IMR-90 (cell line): Measurements from ENCODE around the gene GATAD2A. TPM values are rescaled to one million over a fixed set of nuclear protein-coding genes. Genes with fewer than 3 reads are reported as not detected.

Experiments
- ATAC-seq: fragments of 200-7000 bp; cut with Tn5 transposase; 2 replicates; pipeline ENCODE4 v1.9.1; 2020; ENCODE audit warnings: low read depth, mild to moderate bottlenecking, moderate library complexity
- BruUV-seq: library from RNA; stranded (reverse); fragments of 400-500 nt; replicated peaks from 2 replicates; lab custom pipeline; 2021; lab: Mats Ljungman, UMichigan
- CTCF ChIA-PET: fragments of 300-600 bp; formaldehyde crosslinking; extraction: SDS; loops from one replicate; lab custom pipeline; 2021; ENCODE audit warnings: antibody characterized with exemption; lab: Yijun Ruan, JAX
- POLR2A ChIA-PET: fragments of 300-600 bp; sonication (Branson Sonifier 250); formaldehyde crosslinking; loops from one replicate; lab custom pipeline; 2022; ENCODE audit warnings: antibody characterized with exemption; ENCODE audit not compliant: unreplicated experiment; lab: Charles Lee
- DNase-seq: peaks from one replicate; pipeline ENCODE4 v3.0.0; 2013
- H2AFZ ChIP-seq: replicated peaks from 2 replicates; pipeline ENCODE3; 2013; ENCODE audit warnings: low read length, mild to moderate bottlenecking; ENCODE audit not compliant: poor library complexity
- H2AK5ac ChIP-seq: 2 replicates; pipeline ENCODE4 v1.6.1; 2013; ENCODE audit warnings: low read depth, low read length, inconsistent platforms
- H2AK9ac ChIP-seq: replicated peaks from 2 replicates; pipeline ENCODE3; 2013; ENCODE audit warnings: mild to moderate bottlenecking, low read depth, low read length, moderate library complexity; ENCODE audit not compliant: poor library complexity
- H2BK120ac ChIP-seq: 2 replicates; pipeline ENCODE4 v1.6.1; 2013; ENCODE audit warnings: low read depth, low read length, inconsistent platforms
- H2BK15ac ChIP-seq: 3 replicates; pipeline ENCODE4 v1.6.1; 2013; ENCODE audit warnings: low read depth, low read length, inconsistent platforms
- H2BK20ac ChIP-seq: 2 replicates; pipeline ENCODE4 v1.6.1; 2013; ENCODE audit warnings: low read depth, mild to moderate bottlenecking, inconsistent platforms, low read length, moderate library complexity
- H2BK5ac ChIP-seq: 2 replicates; pipeline ENCODE4 v1.6.1; 2013; ENCODE audit warnings: mild to moderate bottlenecking, low read depth, low read length, inconsistent platforms; ENCODE audit not compliant: poor library complexity, severe bottlenecking
- H3K14ac ChIP-seq: replicated peaks from 2 replicates; pipeline ENCODE4 v1.6.1; 2013; ENCODE audit warnings: low read depth, low read length, inconsistent platforms
- H3K18ac ChIP-seq: 2 replicates; pipeline ENCODE4 v1.6.1; 2013; ENCODE audit warnings: low read depth, low read length, control low read depth
- H3K23ac ChIP-seq: 2 replicates; pipeline ENCODE4 v1.6.1; 2013; ENCODE audit warnings: low read depth, low read length, inconsistent platforms
- H3K27ac ChIP-seq: 2 replicates; pipeline ENCODE4 v1.5.1; 2013; ENCODE audit warnings: mild to moderate bottlenecking, control low read depth, low read length; ENCODE audit not compliant: insufficient read depth
- H3K27me3 ChIP-seq: 2 replicates; pipeline ENCODE4 v1.6.1; 2013; ENCODE audit warnings: low read length; ENCODE audit not compliant: control insufficient read depth, insufficient read depth
- H3K36me3 ChIP-seq: 2 replicates; pipeline ENCODE4 v1.6.1; 2013; ENCODE audit warnings: low read length, mixed read lengths; ENCODE audit not compliant: control insufficient read depth, insufficient read depth
- H3K4ac ChIP-seq: 2 replicates; pipeline ENCODE4 v1.6.1; 2013; ENCODE audit warnings: low read depth, low read length, inconsistent platforms
- H3K4me1 ChIP-seq: 2 replicates; pipeline ENCODE4 v1.6.1; 2013; ENCODE audit warnings: low read length, mixed read lengths; ENCODE audit not compliant: control insufficient read depth, insufficient read depth
- H3K4me2 ChIP-seq: 2 replicates; pipeline ENCODE4 v1.6.1; 2013; ENCODE audit warnings: low read depth, mild to moderate bottlenecking, control low read depth, low read length, moderate library complexity
- H3K4me3 ChIP-seq: 2 replicates; pipeline ENCODE4 v1.5.1; 2013; ENCODE audit warnings: low read depth, mild to moderate bottlenecking, control low read depth, low read length, moderate library complexity; ENCODE audit not compliant: insufficient read depth
- H3K56ac ChIP-seq: 2 replicates; pipeline ENCODE4 v1.6.1; 2013; ENCODE audit warnings: low read length, inconsistent platforms; ENCODE audit not compliant: insufficient read depth; ENCODE audit errors: extremely low read depth
- H3K79me1 ChIP-seq, 2 experiments: 2 replicates each; pipeline ENCODE4 v1.6.1; 2013; ENCODE audit warnings: low read length in 2 of 2, inconsistent platforms in 1 of 2, low read depth in 1 of 2
- H3K9ac ChIP-seq: 2 replicates; pipeline ENCODE4 v1.6.1; 2013; ENCODE audit warnings: low read depth, low read length, control low read depth
- H3K9me1 ChIP-seq: 2 replicates; pipeline ENCODE4 v1.6.1; 2013; ENCODE audit warnings: low read length, inconsistent platforms; ENCODE audit not compliant: insufficient read depth
- H3K9me3 ChIP-seq: 2 replicates; pipeline ENCODE4 v1.6.1; 2013; ENCODE audit warnings: low read length; ENCODE audit not compliant: control insufficient read depth, insufficient read depth
- H4K20me1 ChIP-seq: 2 replicates; pipeline ENCODE4 v1.6.1; 2013; ENCODE audit warnings: low read length, inconsistent platforms; ENCODE audit not compliant: insufficient read depth
- H4K5ac ChIP-seq: 2 replicates; pipeline ENCODE4 v1.6.1; 2013; ENCODE audit warnings: mild to moderate bottlenecking, low read depth, low read length, control low read depth
- H4K8ac ChIP-seq, 2 experiments: 2 replicates each; pipeline ENCODE4 v1.6.1; 2013; ENCODE audit warnings: low read depth in 2 of 2, low read length in 2 of 2, control low read depth in 1 of 2, inconsistent platforms in 1 of 2
- H4K91ac ChIP-seq: 2 replicates; pipeline ENCODE4 v1.6.1; 2013; ENCODE audit warnings: low read depth, low read length, inconsistent platforms; ENCODE audit not compliant: insufficient read depth
- ELK1 ChIP-seq: fragments of 150-350 bp; IDR thresholded peaks from 2 replicates; pipeline ENCODE4 v1.6.1; 2016; ENCODE audit warnings: low read depth, mild to moderate bottlenecking, low read length, moderate library complexity, borderline replicate concordance
- NFE2L2 ChIP-seq: fragments of 150-350 bp; IDR thresholded peaks from 2 replicates; pipeline ENCODE4 v1.6.1; 2016; ENCODE audit warnings: low read depth, mild to moderate bottlenecking, low read length
- WGBS, 2 experiments: methylation state at CpG; one replicate each; pipeline versions ENCODE4 v1.1.5 to v1.1.7; 2013; ENCODE audit warnings: missing lambda C conversion rate in 2 of 2; ENCODE audit not compliant: insufficient read length in 1 of 2; ENCODE audit errors: extremely low coverage in 2 of 2; 5-methylcytosine and 5-hydroxymethylcytosine counted together
- dilution Hi-C: fragments of 300-500 bp; cut with HindIII; formaldehyde crosslinking; loops from one replicate; pipeline ENCODE4 v1.14.3; 2018; ENCODE audit warnings: low sequenced_read_pairs; ENCODE audit not compliant: unreplicated experiment
- in situ Hi-C: fragments of 300-500 bp; cut with MboI; formaldehyde crosslinking; loops from 3 replicates; pipeline ENCODE4 v1.14.3; 2019; ENCODE audit warnings: low sequenced_read_pairs, inconsistent platforms, mixed read lengths
- intact Hi-C: fragments of 100-400 bp; cut with micrococcal nuclease; formaldehyde crosslinking; loops from 2 replicates; pipeline ENCODE4 v1.10.0; 2022
- polyA plus RNA-seq, 3 experiments: library from polyadenylated mRNA; depleted of rRNA; stranded (reverse); fragments of >200 nt; gene quantifications; 2 replicates each; pipeline ENCODE4 v1.2.3, GENCODE V29; 2012; ENCODE audit warnings: low replicate concordance in 1 of 3
- total RNA-seq: library from RNA; depleted of rRNA; stranded (reverse); fragments of >200 nt; gene quantifications from 2 replicates; pipeline ENCODE4 v1.2.3, GENCODE V29; 2012

Gene GATAD2A
- total and polyA plus RNA-seq, 2 of the 4 experiments (the other 2 are of a cell fraction) = 23.5 to 33.2 TPM

- ATAC-seq = no peak
- Histone ChIP-seq H4K20me1 (no peaks in the 10 kb centered on the region; the same call in 1 of the 2 replicates), H3K27ac (no peak overlapping the region), H3K9me1 (no peaks in the 10 kb centered on the region), H3K23ac (no peak overlapping the region), H2BK5ac (no peak overlapping the region), H3K9me3 (no peaks in the 10 kb centered on the region; the same call in 1 of the 2 replicates), H3K36me3 (no peaks in the 10 kb centered on the region), H2BK20ac (no peak overlapping the region), H3K4me2 (no peak overlapping the region), H3K18ac (no peak overlapping the region), H2AK5ac (no peak overlapping the region), H3K4me1 (no peaks in the 10 kb centered on the region; the same call in 1 of the 2 replicates), H4K8ac (no peak overlapping the region), H3K4ac (no peak overlapping the region), H3K14ac (no peak overlapping the region), H4K5ac (no peak overlapping the region), H2AK9ac (no peak overlapping the region), H3K9ac (no peak overlapping the region), H4K91ac (no peak overlapping the region), H3K56ac (no peak overlapping the region), H3K27me3 (peaks cover 31% of the 10 kb centered on the region), H2BK120ac (no peak overlapping the region), H3K79me1 (no peaks in the 10 kb centered on the region), H2AFZ (no peak overlapping the region), H3K4me3 (no peak overlapping the region), H2BK15ac (no peak overlapping the region)
- no TSS peak for BruUV-seq
- DNase-seq = no peak
- TF ChIP-seq NFE2L2 (peak; percentile 24), ELK1 (no peak)
- in situ Hi-C loops (loop anchor here (25.0 kb wide), 1 partner anchor 420 kb away; no protein-coding TSS in a partner anchor), intact Hi-C loops (no loop called here), dilution Hi-C loops (no loop called here)
- no CpG with 5 or more reads among the region's 12 CpGs for WGBS, 2 experiments
- ChIA-PET CTCF (no interaction called here), POLR2A (no interaction called here)
These were observed 137.0 kb downstream of the GATAD2A start for GRCh38 chr19:19542507-19542906.
